Islet precursor cell (in vitro differentiated cells): ENCODE results near the gene INTS6L.

ENCODE experiments used
- DNase-seq: peaks from one replicate; pipeline ENCODE4 v3.0.0-alpha.2; 2018

The INTS6L gene

DNA sequence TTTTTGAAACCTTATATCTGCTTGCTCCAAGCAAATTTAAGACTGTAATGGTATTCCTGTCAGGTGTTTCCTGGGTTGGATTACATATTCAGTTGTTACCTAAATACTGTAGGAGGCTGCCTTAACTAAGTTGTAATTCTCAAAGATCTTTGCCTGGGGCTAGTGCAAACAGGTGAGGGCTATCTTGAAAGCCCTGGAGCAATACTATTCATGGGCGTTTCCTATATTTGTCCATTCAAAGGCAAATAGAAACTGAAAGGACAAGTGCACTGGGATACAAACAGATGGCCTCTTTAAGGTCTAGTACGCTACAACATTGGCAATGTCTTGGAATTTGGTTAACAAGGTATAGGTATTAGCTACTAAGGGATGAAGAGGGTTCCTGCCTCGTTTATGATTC lies 108.9 kb downstream of the INTS6L start:
- DNase-seq = no peak
